ENCODE measurements around the gene PRODH. TPM values are rescaled to one million over a fixed set of nuclear protein-coding genes. Genes with fewer than 3 reads are reported as not detected.
A peak's percentile ranks its signal among the peaks of the same experiment; 100 is the strongest.
"Not testable (repeated sequence)": the region's sequence is repeated elsewhere in the genome, so short reads cannot be mapped to it uniquely, and the experiment has no call there.

PRODH gene
- total and polyA plus RNA-seq, 2 experiments from 2014 or later, result 10.0 to 67.4 TPM

GRCh38 chr22:18954990-18955571 lies 19.0 kb upstream of the PRODH start:
- H3K27ac Mint-ChIP-seq, result no peak overlapping the region
- H3K4me2 ChIP-seq, result no peak overlapping the region
- DNase-seq (ENCODE audit: low spot score), result no peak
- H3K4me1 Mint-ChIP-seq, result peaks cover 5% of the 10 kb centered on the region; the same call in 2 of the 3 replicates
- H3K36me3 ChIP-seq (ENCODE audit: insufficient read depth), result no peaks in the 10 kb centered on the region
- no peaks in the 10 kb centered on the region for H3K4me1 ChIP-seq (ENCODE audit: insufficient read depth)
- H3F3A ChIP-seq (replicated peaks; ENCODE audit: low read depth), result no peaks in the 10 kb centered on the region
- H2AFZ ChIP-seq, result no peak overlapping the region
- H3K27ac ChIP-seq (ENCODE audit: low read depth), result no peak overlapping the region
- H3K9me3 Mint-ChIP-seq, result no peaks in the 10 kb centered on the region
- no peaks in the 10 kb centered on the region for H3K9me2 ChIP-seq (ENCODE audit: insufficient read depth)
- H3K4me3 ChIP-seq, result no peak overlapping the region
- H3K27me3 Mint-ChIP-seq (ENCODE audit: insufficient read depth, low read depth, poor library complexity), result peaks cover 5% of the 10 kb centered on the region
- no peak overlapping the region for H3K4me3 Mint-ChIP-seq
- no peaks in the 10 kb centered on the region for H3K79me2 ChIP-seq (replicated peaks; ENCODE audit: insufficient read depth)
- ATAC-seq, result no peak
- no peaks in the 10 kb centered on the region; the same call in 2 of the 3 replicates for H3K36me3 Mint-ChIP-seq (ENCODE audit: low read depth)
- no peaks in the 10 kb centered on the region for H4K20me1 ChIP-seq (replicated peaks; ENCODE audit: insufficient read depth)
- no peaks in the 10 kb centered on the region for H3K27me3 ChIP-seq (ENCODE audit: insufficient read depth)
- TF ChIP-seq POLR2AphosphoS5 (IDR thresholded peaks at IDR 0.05; ENCODE audit: low read depth) (no peak), ETS1 (IDR thresholded peaks at IDR 0.05) (no peak)

GRCh38 chr22:18954303-18954989 lies 18.4 kb upstream of the PRODH start:
- H3K36me3 Mint-ChIP-seq (ENCODE audit: low read depth); H3K27me3 ChIP-seq (ENCODE audit: insufficient read depth); H3K4me1 Mint-ChIP-seq; H3K27ac Mint-ChIP-seq; H3K9me3 Mint-ChIP-seq; H2AFZ ChIP-seq; H3K4me3 ChIP-seq; H3F3A ChIP-seq (replicated peaks; ENCODE audit: low read depth); H4K20me1 ChIP-seq (replicated peaks; ENCODE audit: insufficient read depth); H3K4me1 ChIP-seq (ENCODE audit: insufficient read depth); H3K4me2 ChIP-seq; H3K27ac ChIP-seq (ENCODE audit: low read depth); H3K27me3 Mint-ChIP-seq (ENCODE audit: insufficient read depth, low read depth, poor library complexity); H3K36me3 ChIP-seq (ENCODE audit: insufficient read depth); H3K79me2 ChIP-seq (replicated peaks; ENCODE audit: insufficient read depth); H3K9me2 ChIP-seq (ENCODE audit: insufficient read depth); H3K4me3 Mint-ChIP-seq: not testable (repeated sequence)
- DNase-seq (ENCODE audit: low spot score) (peak; percentile 79), ATAC-seq (peak; percentile 85)
- TF ChIP-seq CTCF (conservative IDR thresholded peaks at IDR 0.05; ENCODE audit: low read depth in 2 of 2), result peak; percentile 47 to 84

- H3K4me1 Mint-ChIP-seq; H3K4me2 ChIP-seq; H3K9me3 Mint-ChIP-seq; H3K4me3 ChIP-seq; H3K9me2 ChIP-seq (ENCODE audit: insufficient read depth); H3F3A ChIP-seq (replicated peaks; ENCODE audit: low read depth); H3K27me3 ChIP-seq (ENCODE audit: insufficient read depth); H3K36me3 Mint-ChIP-seq (ENCODE audit: low read depth); H3K27me3 Mint-ChIP-seq (ENCODE audit: insufficient read depth, low read depth, poor library complexity); DNase-seq (ENCODE audit: low spot score); H3K4me3 Mint-ChIP-seq; H3K27ac ChIP-seq (ENCODE audit: low read depth); H2AFZ ChIP-seq; ATAC-seq; H3K36me3 ChIP-seq (ENCODE audit: insufficient read depth); H4K20me1 ChIP-seq (replicated peaks; ENCODE audit: insufficient read depth); H3K27ac Mint-ChIP-seq; H3K79me2 ChIP-seq (replicated peaks; ENCODE audit: insufficient read depth); H3K4me1 ChIP-seq (ENCODE audit: insufficient read depth): not testable (repeated sequence)
Observed at GRCh38 chr22:18953128-18953527, 17.0 kb upstream of the PRODH start.

Data from GM23338 (cell line).